Type B pancreatic cell (in vitro differentiated cells): ENCODE measurements around the gene DUSP22. TPM values are rescaled to one million over a fixed set of nuclear protein-coding genes. Genes with fewer than 3 reads are reported as not detected.

Experiments used
- DNase-seq: peaks from one replicate; pipeline ENCODE4 v3.0.0; 2021; ENCODE audit warnings: mixed read lengths; ENCODE audit not compliant: unreplicated experiment; ENCODE audit errors: extremely low spot score
- H3K27ac Mint-ChIP-seq: 2 replicates; pipeline ENCODE4 v1.8.0; 2021; ENCODE audit warnings: mild to moderate bottlenecking, mixed read lengths
- H3K27me3 Mint-ChIP-seq: 2 replicates; pipeline ENCODE4 v1.8.0; 2021; ENCODE audit warnings: mixed read lengths
- H3K36me3 Mint-ChIP-seq: 2 replicates; pipeline ENCODE4 v1.8.0; 2021; ENCODE audit warnings: mixed read lengths
- H3K4me1 Mint-ChIP-seq: one replicate; pipeline ENCODE4 v1.8.0; 2021; ENCODE audit warnings: mixed read lengths; ENCODE audit not compliant: unreplicated experiment
- H3K4me3 Mint-ChIP-seq: 2 replicates; pipeline ENCODE4 v1.8.0; 2021; ENCODE audit warnings: mild to moderate bottlenecking, mixed read lengths
- H3K9me3 Mint-ChIP-seq: 2 replicates; pipeline ENCODE4 v1.8.0; 2021; ENCODE audit warnings: mixed read lengths
- CTCF ChIP-seq: fragments of 200-600 bp; sonication (generic); conservative IDR thresholded peaks from 2 replicates; pipeline ENCODE4 v1.5.0; 2021; ENCODE audit warnings: antibody characterized with exemption, mild to moderate bottlenecking
- total RNA-seq: library from RNA; stranded (reverse); gene quantifications from 2 replicates; pipeline ENCODE4 v1.2.1, GENCODE V29; 2021; ENCODE audit warnings: low replicate concordance

Gene DUSP22
- total RNA-seq, 1 donor from 2014 or later, result 25.0 TPM

GRCh38 chr6:294656-295565 lies 2.6 kb downstream of the DUSP22 start:
- TF ChIP-seq CTCF, result no peak
- H3K4me3 Mint-ChIP-seq, result no peak overlapping the region
- DNase-seq, result peak; percentile 6
- H3K27me3 Mint-ChIP-seq, result no peaks in the 10 kb centered on the region
- H3K27ac Mint-ChIP-seq, result no peak overlapping the region
- H3K4me1 Mint-ChIP-seq, result peaks cover 9% of the 10 kb centered on the region
- H3K36me3 Mint-ChIP-seq, result no peaks in the 10 kb centered on the region
- no peaks in the 10 kb centered on the region for H3K9me3 Mint-ChIP-seq

- TF ChIP-seq CTCF, result no peak
- peaks cover 9% of the 10 kb centered on the region for H3K4me1 Mint-ChIP-seq
- H3K4me3 Mint-ChIP-seq, result no peak overlapping the region
- no peaks in the 10 kb centered on the region for H3K9me3 Mint-ChIP-seq
- H3K36me3 Mint-ChIP-seq, result no peaks in the 10 kb centered on the region
- H3K27me3 Mint-ChIP-seq, result no peaks in the 10 kb centered on the region
- DNase-seq, result peak; percentile 60
- H3K27ac Mint-ChIP-seq, result no peak overlapping the region
These were observed 4.2 kb downstream of the DUSP22 start for GRCh38 chr6:296151-297122.

- peaks cover 9% of the 10 kb centered on the region for H3K4me1 Mint-ChIP-seq
- H3K27ac Mint-ChIP-seq, result no peak overlapping the region
- H3K9me3 Mint-ChIP-seq, result no peaks in the 10 kb centered on the region
- TF ChIP-seq CTCF, result no peak
- no peak for DNase-seq
- H3K4me3 Mint-ChIP-seq, result no peak overlapping the region
- H3K36me3 Mint-ChIP-seq, result no peaks in the 10 kb centered on the region
- H3K27me3 Mint-ChIP-seq, result no peaks in the 10 kb centered on the region
These were observed 5.4 kb downstream of the DUSP22 start for GRCh38 chr6:297571-298232.

- no peak for DNase-seq
- Mint-ChIP-seq H3K27ac (no peak overlapping the region), H3K36me3 (no peaks in the 10 kb centered on the region), H3K4me1 (peaks cover 5% of the 10 kb centered on the region), H3K27me3 (no peaks in the 10 kb centered on the region), H3K9me3 (no peaks in the 10 kb centered on the region), H3K4me3 (no peak overlapping the region)
- TF ChIP-seq CTCF, result no peak
These were observed 6.2 kb downstream of the DUSP22 start for GRCh38 chr6:298233-299103.
